GM15510 (cell line): ENCODE results near the gene PHF8.

ENCODE experiments used
- POLR2A ChIP-seq: IDR thresholded peaks from 3 replicates; pipeline ENCODE4 v1.6.1; 2011; ENCODE audit warnings: borderline replicate concordance; ENCODE audit not compliant: insufficient read length; ENCODE audit errors: extremely low read depth

Gene PHF8

GRCh38 chrX:54044877-54045338 lies 635 bp upstream of the PHF8 start:
- peak; percentile 31 for TF ChIP-seq POLR2A

- peak; percentile 45 for TF ChIP-seq POLR2A
Measured at GRCh38 chrX:54043541-54044125, 640 bp downstream of the PHF8 start.

GRCh38 chrX:54043056-54043455 lies 1.2 kb downstream of the PHF8 start:
- no peak for TF ChIP-seq POLR2A

GRCh38 chrX:54042609-54043021 lies 1.7 kb downstream of the PHF8 start:
- no peak for TF ChIP-seq POLR2A

- TF ChIP-seq POLR2A = no peak
Measured at GRCh38 chrX:54030329-54030728, 13.9 kb downstream of the PHF8 start.

- no peak for TF ChIP-seq POLR2A
Measured at GRCh38 chrX:54029529-54030143, 14.6 kb downstream of the PHF8 start.

GRCh38 chrX:54024350-54024749 lies 19.9 kb downstream of the PHF8 start:
- no peak for TF ChIP-seq POLR2A

- TF ChIP-seq POLR2A = no peak
Measured at GRCh38 chrX:54012830-54013500, 31.3 kb downstream of the PHF8 start.

GRCh38 chrX:54007682-54008081 lies 36.6 kb downstream of the PHF8 start:
- no peak for TF ChIP-seq POLR2A

GRCh38 chrX:53997724-53998123 lies 46.5 kb downstream of the PHF8 start:
- TF ChIP-seq POLR2A = no peak

GRCh38 chrX:53992589-53992988 lies 51.7 kb downstream of the PHF8 start:
- TF ChIP-seq POLR2A = no peak

GRCh38 chrX:53990171-53990570 lies 54.1 kb downstream of the PHF8 start:
- no peak for TF ChIP-seq POLR2A

- no peak for TF ChIP-seq POLR2A
Measured at GRCh38 chrX:53984895-53985294, 59.4 kb downstream of the PHF8 start.

- TF ChIP-seq POLR2A = no peak
Measured at GRCh38 chrX:53974529-53974928, 69.7 kb downstream of the PHF8 start.

GRCh38 chrX:53969540-53969939 lies 74.7 kb downstream of the PHF8 start:
- TF ChIP-seq POLR2A = no peak
